K562 (cell line): ENCODE data around the gene C2. TPM values are rescaled to one million over a fixed set of nuclear protein-coding genes. Genes with fewer than 3 reads are reported as not detected.
A peak's percentile ranks its signal among the peaks of the same experiment; 100 is the strongest.

Experiments
- ATAC-seq: fragments of 200-7000 bp; cut with Tn5 transposase; 3 replicates; pipeline ENCODE4 v1.9.1; 2020; ENCODE audit warnings: moderate library complexity
- BruUV-seq: library from RNA; stranded (reverse); fragments of 400-500 nt; replicated peaks from 2 replicates; lab custom pipeline; 2021; lab: Mats Ljungman, UMichigan
- CTCF ChIA-PET: fragments of 300-600 bp; formaldehyde crosslinking; extraction: SDS; loops from one replicate; lab custom pipeline; 2021; ENCODE audit warnings: low intra/inter-chr PET ratio; lab: Yijun Ruan, JAX
- POLR2A ChIA-PET: fragments of 300-600, 350-650 bp; sonication (Branson Sonifier 250); formaldehyde crosslinking; extraction: SDS; loops from one replicate; lab custom pipeline; 2021; ENCODE audit warnings: antibody characterized with exemption, inconsistent platforms; lab: Yijun Ruan, JAX
- DNase-seq, 4 experiments: peaks; one replicate each; pipeline versions ENCODE4 v3.0.0 to v3.0.0-alpha.2; 2011 to 2018; ENCODE audit warnings: low spot score in 3 of 4, mixed read lengths in 3 of 4; ENCODE audit errors: extremely low read depth in 1 of 4
- FAIRE-seq: peaks from 2 replicates; lab custom pipeline; 2011; peaks lifted over from hg19 to GRCh38; lab: Jason Lieb, UNC
- H2AFZ ChIP-seq: 2 replicates; pipeline ENCODE4 v1.6.0; 2011; ENCODE audit warnings: low read depth, low read length, control low read depth, inconsistent platforms
- H3K27ac ChIP-seq: fragments of 200-600 bp; 3 replicates; pipeline ENCODE4 v1.8.0; 2011; ENCODE audit warnings: low read depth, mild to moderate bottlenecking, control low read depth, inconsistent platforms, low read length, moderate library complexity, mixed read lengths; ENCODE audit errors: extremely low read depth
- H3K27me3 ChIP-seq, 2 experiments: fragments of 300-600 bp in 1 of 2; 2 replicates in 1 of 2; 3 replicates in 1 of 2; pipeline versions ENCODE4 v1.6.0 to v1.8.0; 2011; ENCODE audit warnings: inconsistent platforms in 2 of 2, low read length in 2 of 2, mild to moderate bottlenecking in 1 of 2, mixed read lengths in 1 of 2, moderate library complexity in 1 of 2; ENCODE audit not compliant: control insufficient read depth in 2 of 2, insufficient read depth in 2 of 2
- H3K36me3 ChIP-seq: fragments of 300-600 bp; 3 replicates; pipeline ENCODE4 v1.8.0; 2011; ENCODE audit warnings: mild to moderate bottlenecking, low read length, inconsistent platforms; ENCODE audit not compliant: control insufficient read depth, insufficient read depth
- H3K4me1 ChIP-seq, 2 experiments: fragments of 200-600 bp in 1 of 2; replicated peaks in 1 of 2; 2 replicates in 1 of 2; 3 replicates in 1 of 2; pipeline versions ENCODE4 v1.5.1 to v1.8.0; 2011; ENCODE audit warnings: inconsistent platforms in 2 of 2, low read length in 2 of 2, mild to moderate bottlenecking in 1 of 2, mixed read lengths in 1 of 2, moderate library complexity in 1 of 2; ENCODE audit not compliant: control insufficient read depth in 2 of 2, insufficient read depth in 2 of 2
- H3K4me2 ChIP-seq: 2 replicates; pipeline ENCODE4 v1.6.1; 2011; ENCODE audit warnings: low read length, control low read depth, inconsistent platforms, mixed read lengths; ENCODE audit not compliant: insufficient read depth
- H3K4me3 ChIP-seq: fragments of 200-600 bp; sonication (generic), shearing (Covaris generic); 2 replicates; pipeline ENCODE4 v1.5.1; 2016; ENCODE audit warnings: control low read depth, inconsistent platforms
- H3K79me2 ChIP-seq: fragments of 200-600 bp; 3 replicates; pipeline ENCODE4 v1.8.0; 2011; ENCODE audit warnings: low read length, inconsistent platforms; ENCODE audit not compliant: control insufficient read depth, insufficient read depth
- H3K9ac ChIP-seq, 2 experiments: 2 replicates each; pipeline versions ENCODE4 v1.6.0 to v1.6.1; 2011; ENCODE audit warnings: low read depth in 2 of 2, low read length in 2 of 2, control low read depth in 1 of 2, inconsistent platforms in 1 of 2, mild to moderate bottlenecking in 1 of 2, mixed read lengths in 1 of 2; ENCODE audit not compliant: insufficient read depth in 1 of 2
- H3K9me1 ChIP-seq: one replicate; pipeline ENCODE4 v1.6.0; 2011; ENCODE audit warnings: inconsistent platforms, mild to moderate bottlenecking, low read length, moderate library complexity; ENCODE audit not compliant: control insufficient read depth, insufficient read depth
- H3K9me3 ChIP-seq: replicated peaks from 2 replicates; pipeline ENCODE4 v1.5.1; 2011; ENCODE audit warnings: low read depth, low read length, inconsistent platforms; ENCODE audit not compliant: control insufficient read depth, insufficient read depth
- H4K20me1 ChIP-seq: replicated peaks from 2 replicates; pipeline ENCODE4 v1.6.1; 2011; ENCODE audit warnings: low read length, inconsistent platforms, mixed read lengths; ENCODE audit not compliant: control insufficient read depth, insufficient read depth
- HDAC1 ChIP-seq, 2 experiments: fragments of 450-650 bp; IDR thresholded peaks; 2 replicates each; pipeline ENCODE4 v1.6.1; 2016 to 2017; ENCODE audit warnings: inconsistent platforms in 1 of 2, mild to moderate bottlenecking in 1 of 2, moderate library complexity in 1 of 2
- JUND ChIP-seq, 2 experiments: IDR thresholded peaks; 2 replicates in 1 of 2; 3 replicates in 1 of 2; pipeline ENCODE4 v1.6.1; 2011; ENCODE audit warnings: borderline replicate concordance in 2 of 2, low read depth in 2 of 2, low read length in 2 of 2, improper control_type of control experiment in 1 of 2, missing biosample characterization in 1 of 2, missing genetic modification characterization in 1 of 2, missing genetic modification reagents in 1 of 2
- RBM17 ChIP-seq: fragments of 200-400 bp; formaldehyde crosslinking; IDR thresholded peaks from 2 replicates; pipeline ENCODE4 v1.6.1; 2017; ENCODE audit warnings: low read depth, mild to moderate bottlenecking, low read length, borderline replicate concordance
- SAFB ChIP-seq: fragments of 200-400 bp; formaldehyde crosslinking; IDR thresholded peaks from 2 replicates; pipeline ENCODE4 v1.6.1; 2017; ENCODE audit warnings: low read depth, low read length, borderline replicate concordance
- WGBS: fragments of 100-300 bp; shearing (Covaris generic); methylation state at CpG from one replicate; pipeline ENCODE4 v1.1.6; 2016; ENCODE audit warnings: low coverage, mixed read lengths; ENCODE audit not compliant: insufficient coverage; ENCODE audit errors: missing lambda C conversion rate; 5-methylcytosine and 5-hydroxymethylcytosine counted together
- in situ Hi-C: fragments of 300-500 bp; cut with MboI; formaldehyde crosslinking; loops from 4 replicates; pipeline ENCODE4 v1.15.0; 2018; ENCODE audit warnings: inconsistent platforms, mixed read lengths
- intact Hi-C: fragments of 100-400 bp; cut with micrococcal nuclease; formaldehyde crosslinking; loops from 2 replicates; pipeline ENCODE4 v1.14.2; 2022
- polyA plus RNA-seq, 8 experiments: library from polyadenylated mRNA; depleted of rRNA in 4 of 8; stranded (reverse) in 5 of 8; unstranded in 3 of 8; fragments of >200 nt; fragmentation: Nextera tagmentation in 2 of 8; fragmentation: Illumina TruSeq in 1 of 8; extraction: Ambion mirVana in 2 of 8; extraction: Trizol in 1 of 8; gene quantifications; 2 replicates each; pipeline versions ENCODE4 v1.2.1 to v1.2.3, GENCODE V29; 2011 to 2014; ENCODE audit warnings: inconsistent platforms in 1 of 8, missing spikeins in 1 of 8
- total RNA-seq, 7 experiments: library from RNA; depleted of rRNA in 6 of 7; stranded (reverse); fragments of >200 nt in 6 of 7; fragmentation: Illumina TruSeq in 2 of 7; extraction: Trizol in 2 of 7; gene quantifications; 2 replicates each; pipeline versions ENCODE4 v1.2.1 to v1.2.3, GENCODE V29; 2011 to 2021; ENCODE audit warnings: low replicate concordance in 1 of 7

The C2 gene
- total and polyA plus RNA-seq, 9 of the 15 experiments (the other 6 are each of a cell fraction or from before 2014, with no cell fraction given): 0.05 to 1.1 (median 0.39) TPM; not detected in 1

DNA sequence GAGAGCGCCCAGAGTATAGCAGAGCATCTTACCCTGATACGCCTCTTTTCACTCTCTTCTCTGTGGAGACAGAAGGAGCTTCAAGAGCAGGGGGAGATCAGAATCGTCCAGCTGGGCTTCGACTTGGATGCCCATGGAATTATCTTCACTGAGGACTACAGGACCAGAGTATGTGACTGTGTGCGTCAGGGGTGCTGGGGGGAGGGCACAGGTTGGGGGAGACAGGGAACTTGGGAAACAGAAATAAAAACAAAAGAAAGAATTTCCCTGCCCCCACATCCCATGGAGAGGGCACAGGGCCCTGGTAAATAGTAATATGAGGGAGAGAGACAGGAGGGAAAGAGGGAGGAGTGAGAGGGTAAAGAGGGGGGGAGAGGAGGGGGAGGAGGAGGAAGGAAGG, 51.3 kb downstream of the C2 start:
- Histone ChIP-seq H4K20me1 (no peaks in the 10 kb centered on the region), H2AFZ (no peak overlapping the region), H3K4me2 (peak overlapping the region; percentile 54), H3K27me3 (no peaks in the 10 kb centered on the region), H3K36me3 (peaks cover 18% of the 10 kb centered on the region), H3K9me3 (no peaks in the 10 kb centered on the region), H3K4me1 (peaks cover 34 to 39% of the 10 kb centered on the region in 2 experiments), H3K9ac (peak overlapping the region; percentile 28 to 77; a peak in 3 of 4 replicates), H3K9me1 (no peaks in the 10 kb centered on the region), H3K79me2 (peaks cover 24% of the 10 kb centered on the region), H3K27ac (peak overlapping the region; percentile 87), H3K4me3 (no peak overlapping the region)
- POLR2A ChIA-PET: interaction anchor here (1.1 kb wide), 1 partner anchor 26 kb away, joined by 3 read pairs; no protein-coding TSS in a partner anchor
- in situ Hi-C loops (no loop called here), intact Hi-C loops (loop anchor here (10.0 kb wide), 1 partner anchor 244 kb away; the partner anchor contains the start of gene CLIC1)
- 53% methylated on average over 5 of the region's 5 CpGs for WGBS
- FAIRE-seq (peak; percentile 29), DNase-seq (peak in 1 of 4 experiments; percentile 52), ATAC-seq (peak; percentile 35)
- CTCF ChIA-PET: no interaction called here
- no TSS peak for BruUV-seq
- TF ChIP-seq JUND (IDR thresholded peaks at IDR 0.05; ENCODE audit: borderline replicate concordance, low read depth, low read length) (0 out of 2 replicates have a peak, but pooled peaks have one; percentile 1), JUND (tag; IDR thresholded peaks at IDR 0.05; ENCODE audit: borderline replicate concordance, low read depth, low read length) (no peak), SAFB (no peak), HDAC1 (IDR thresholded peaks at IDR 0.05) (0 out of 4 replicates have a peak, but pooled peaks of 1 of the 2 experiments have one; percentile 21), RBM17 (no peak)
